C4-2B (cell line): ENCODE measurements around the gene DNAAF2.
"Not testable (repeated sequence)": the region's sequence is repeated elsewhere in the genome, so short reads cannot be mapped to it uniquely, and the experiment has no call there.

Experiments
- ZFX ChIP-seq: fragments of 450-650 bp; IDR thresholded peaks from 2 replicates; pipeline ENCODE4 v1.6.1; 2017
- TF ChIP-seq, protein P1 (sequence below): fragments of 450-650 bp; conservative IDR thresholded peaks from 2 replicates; pipeline ENCODE4 v1.5.1; 2017; ENCODE audit warnings: mild to moderate bottlenecking

DNA sequence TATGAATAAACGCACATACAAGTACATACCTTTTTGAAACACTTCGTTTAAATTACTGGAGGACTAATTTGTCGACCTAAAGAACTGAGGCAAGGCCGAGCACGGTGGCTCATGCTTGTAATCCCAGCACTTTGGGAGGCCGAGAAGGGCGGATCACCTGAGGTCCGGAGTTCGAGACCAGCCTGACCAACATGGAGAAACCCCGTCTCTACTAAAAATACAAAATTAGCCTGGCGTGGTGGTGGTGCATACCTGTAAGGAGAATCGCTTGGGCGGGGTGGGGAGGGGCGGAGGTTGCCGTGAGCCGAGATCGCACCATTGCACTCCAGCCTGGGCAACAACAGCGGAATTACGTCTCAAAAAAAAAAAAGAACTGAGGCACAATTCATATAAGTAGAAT is 15.8 kb downstream of the DNAAF2 start:
- TF ChIP-seq, protein P1, sequence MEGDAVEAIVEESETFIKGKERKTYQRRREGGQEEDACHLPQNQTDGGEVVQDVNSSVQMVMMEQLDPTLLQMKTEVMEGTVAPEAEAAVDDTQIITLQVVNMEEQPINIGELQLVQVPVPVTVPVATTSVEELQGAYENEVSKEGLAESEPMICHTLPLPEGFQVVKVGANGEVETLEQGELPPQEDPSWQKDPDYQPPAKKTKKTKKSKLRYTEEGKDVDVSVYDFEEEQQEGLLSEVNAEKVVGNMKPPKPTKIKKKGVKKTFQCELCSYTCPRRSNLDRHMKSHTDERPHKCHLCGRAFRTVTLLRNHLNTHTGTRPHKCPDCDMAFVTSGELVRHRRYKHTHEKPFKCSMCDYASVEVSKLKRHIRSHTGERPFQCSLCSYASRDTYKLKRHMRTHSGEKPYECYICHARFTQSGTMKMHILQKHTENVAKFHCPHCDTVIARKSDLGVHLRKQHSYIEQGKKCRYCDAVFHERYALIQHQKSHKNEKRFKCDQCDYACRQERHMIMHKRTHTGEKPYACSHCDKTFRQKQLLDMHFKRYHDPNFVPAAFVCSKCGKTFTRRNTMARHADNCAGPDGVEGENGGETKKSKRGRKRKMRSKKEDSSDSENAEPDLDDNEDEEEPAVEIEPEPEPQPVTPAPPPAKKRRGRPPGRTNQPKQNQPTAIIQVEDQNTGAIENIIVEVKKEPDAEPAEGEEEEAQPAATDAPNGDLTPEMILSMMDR: not testable (repeated sequence)
- not testable (repeated sequence) for TF ChIP-seq ZFX
